HCT116 (cell line): ENCODE data around the gene SETD9. TPM values are rescaled to one million over a fixed set of nuclear protein-coding genes. Genes with fewer than 3 reads are reported as not detected.

Source experiments
- ATAC-seq: fragments of 200-7000 bp; cut with Tn5 transposase; 2 replicates; pipeline ENCODE4 v1.9.1; 2020; ENCODE audit warnings: mild to moderate bottlenecking, moderate library complexity
- BruUV-seq: library from RNA; stranded (reverse); fragments of 400-500 nt; replicated peaks from 2 replicates; lab custom pipeline; 2021; lab: Mats Ljungman, UMichigan
- CTCF ChIA-PET: fragments of 300-600 bp; sonication (Branson Sonifier 250); formaldehyde crosslinking; loops from one replicate; lab custom pipeline; 2021; ENCODE audit warnings: antibody characterized with exemption; lab: Charles Lee
- POLR2A ChIA-PET: fragments of 300-600, 350-600 bp; sonication (Branson Sonifier 250); formaldehyde crosslinking; loops from one replicate; lab custom pipeline; 2021; ENCODE audit warnings: antibody characterized with exemption; lab: Charles Lee
- RAD21 ChIA-PET, 2 experiments: fragments of 300-600 bp; sonication (Branson Sonifier 250); formaldehyde crosslinking; loops; one replicate each; lab custom pipeline; 2023; ENCODE audit warnings: low total read pairs in 2 of 2; ENCODE audit not compliant: uncharacterized antibody in 2 of 2, unreplicated experiment in 2 of 2, low non-redundant PET in 1 of 2; lab: Charles Lee
- DNase-seq: peaks from one replicate; pipeline ENCODE4 v3.0.0-alpha.2; 2010; ENCODE audit warnings: low read depth, low spot score
- H2AFZ ChIP-seq: fragments of 200-600 bp; shearing (Covaris generic), sonication (generic); 2 replicates; pipeline ENCODE4 v1.6.1; 2017; ENCODE audit warnings: low read depth, mixed run types, mixed read lengths, antibody characterized with exemption, low read length; ENCODE audit not compliant: poor library complexity, severe bottlenecking
- H3K27ac ChIP-seq: 2 replicates; pipeline ENCODE4 v1.5.1; 2012; ENCODE audit warnings: low read depth, low read length
- H3K27me3 ChIP-seq: fragments of 200-600 bp; sonication (generic); 2 replicates; pipeline ENCODE4 v1.6.1; 2016; ENCODE audit warnings: mixed run types, low read length, mixed read lengths; ENCODE audit not compliant: insufficient read depth
- H3K36me3 ChIP-seq, 2 experiments: fragments of 200-500 bp in 1 of 2; fragments of 200-600 bp in 1 of 2; sonication (Bioruptor generic) in 1 of 2; sonication (generic) in 1 of 2; 2 replicates each; pipeline versions ENCODE4 v1.5.1 to v1.6.1; 2014 to 2016; ENCODE audit warnings: low read length in 2 of 2, inconsistent platforms in 1 of 2, mixed read lengths in 1 of 2, mixed run types in 1 of 2; ENCODE audit not compliant: insufficient read depth in 2 of 2, control insufficient read depth in 1 of 2
- H3K4me1 ChIP-seq, 2 experiments: fragments of 200-600 bp in 1 of 2; sonication (generic) in 1 of 2; 2 replicates each; pipeline versions ENCODE4 v1.5.1 to v1.6.1; 2012 to 2017; ENCODE audit warnings: low read length in 2 of 2, inconsistent platforms in 1 of 2, mild to moderate bottlenecking in 1 of 2, mixed read lengths in 1 of 2, mixed run types in 1 of 2, moderate library complexity in 1 of 2; ENCODE audit not compliant: insufficient read depth in 2 of 2, control insufficient read depth in 1 of 2
- H3K4me2 ChIP-seq: fragments of 200-600 bp; sonication (generic); 2 replicates; pipeline ENCODE4 v1.6.1; 2017; ENCODE audit warnings: mixed run types, low read length, mixed read lengths
- H3K4me3 ChIP-seq, 2 experiments: fragments of 200-600 bp in 1 of 2; sonication (generic) in 1 of 2; replicated peaks in 1 of 2; 2 replicates each; pipeline ENCODE4 v1.5.1; 2011 to 2016; ENCODE audit warnings: low read length in 2 of 2, control low read depth in 1 of 2, low read depth in 1 of 2, mild to moderate bottlenecking in 1 of 2, mixed read lengths in 1 of 2, mixed run types in 1 of 2
- H3K79me2 ChIP-seq: fragments of 200-600 bp; sonication (generic); 2 replicates; pipeline ENCODE4 v1.6.1; 2017; ENCODE audit warnings: mild to moderate bottlenecking, mixed run types, low read length, moderate library complexity, mixed read lengths; ENCODE audit not compliant: insufficient read depth
- H3K9ac ChIP-seq: fragments of 200-600 bp; sonication (generic); 2 replicates; pipeline ENCODE4 v1.6.1; 2016; ENCODE audit warnings: low read length, mixed read lengths
- H3K9me2 ChIP-seq: fragments of 200-600 bp; sonication (generic), shearing (Covaris generic); 2 replicates; pipeline ENCODE4 v1.6.1; 2017; ENCODE audit warnings: mixed run types, mild to moderate bottlenecking, moderate library complexity; ENCODE audit not compliant: insufficient read depth
- H3K9me3 ChIP-seq, 2 experiments: fragments of 200-500 bp in 1 of 2; fragments of 200-600 bp in 1 of 2; sonication (Bioruptor generic) in 1 of 2; sonication (generic) in 1 of 2; 2 replicates each; pipeline ENCODE4 v1.6.1; 2014 to 2017; ENCODE audit warnings: low read length in 2 of 2, mixed read lengths in 2 of 2, inconsistent platforms in 1 of 2, low read depth in 1 of 2, mild to moderate bottlenecking in 1 of 2, mixed run types in 1 of 2, moderate library complexity in 1 of 2; ENCODE audit not compliant: control insufficient read depth in 1 of 2, insufficient read depth in 1 of 2
- H4K20me1 ChIP-seq: fragments of 200-600 bp; sonication (generic), shearing (Covaris generic); 2 replicates; pipeline ENCODE4 v1.6.1; 2017; ENCODE audit warnings: mixed run types, mild to moderate bottlenecking, moderate library complexity; ENCODE audit not compliant: insufficient read depth
- ATF3 ChIP-seq: IDR thresholded peaks from 2 replicates; pipeline ENCODE4 v1.6.1; 2012
- EGR1 ChIP-seq: IDR thresholded peaks from 2 replicates; pipeline ENCODE4 v1.6.1; 2012; ENCODE audit warnings: low read depth
- POLR2AphosphoS5 ChIP-seq: IDR thresholded peaks from 2 replicates; pipeline ENCODE4 v1.6.1; 2011; ENCODE audit warnings: mild to moderate bottlenecking, low read depth, low read length, moderate library complexity
- ZFX ChIP-seq: fragments of 450-650 bp; IDR thresholded peaks from 2 replicates; pipeline ENCODE4 v1.6.1; 2017
- intact Hi-C: fragments of 100-400 bp; cut with micrococcal nuclease; formaldehyde crosslinking; loops from 2 replicates; pipeline ENCODE4 v1.10.0; 2022
- total RNA-seq: library from RNA; stranded (reverse); gene quantifications from one replicate; pipeline ENCODE4 v1.2.1, GENCODE V29; 2021; ENCODE audit not compliant: unreplicated experiment

The SETD9 gene
- total RNA-seq, 1 experiment from 2014 or later: 10.9 TPM

GRCh38 chr5:56950626-56951125 is 41.3 kb downstream of the SETD9 start:
- ChIA-PET CTCF (interaction anchor here (1.0 to 2.1 kb wide), 2 partner anchors 112 to 188 kb away, joined by 3 to 10 read pairs; no protein-coding TSS in a partner anchor), POLR2A (no interaction called here)
- peak; percentile 13 for DNase-seq
- peak overlapping the region; percentile 73 for H3K27ac ChIP-seq
- peak overlapping the region; percentile 76 for H3K9ac ChIP-seq
- no peak overlapping the region for H2AFZ ChIP-seq
- H3K4me3 ChIP-seq: peak overlapping the region; percentile 72 to 84
- intact Hi-C loops: loop anchor here (5.0 kb wide), 2 partner anchors 132 to 272 kb away; no protein-coding TSS in a partner anchor
- peaks cover 8 to 15% of the 10 kb centered on the region in 2 experiments; a peak in 3 of 4 replicates for H3K4me1 ChIP-seq
- no peaks in the 10 kb centered on the region for H4K20me1 ChIP-seq
- no peaks in the 10 kb centered on the region for H3K27me3 ChIP-seq
- no peak for TF ChIP-seq ATF3
- TF ChIP-seq, all 23 proteins: peak for 0
- ATAC-seq: peak; percentile 63
- RAD21 ChIA-PET: interaction anchor here in 1 of 2 experiments (0.8 kb wide), 1 partner anchor 188 kb away, joined by 3 read pairs; no protein-coding TSS in a partner anchor
- Histone ChIP-seq H3K9me3 (no peaks in the 10 kb centered on the region), H3K79me2 (peaks cover 43% of the 10 kb centered on the region), H3K9me2 (no peaks in the 10 kb centered on the region), H3K36me3 (peaks cover 4 to 13% of the 10 kb centered on the region in 2 experiments; a peak in 3 of 4 replicates), H3K4me2 (peak overlapping the region; percentile 92)
- no TSS peak for BruUV-seq

GRCh38 chr5:56951126-56951945 is 41.9 kb downstream of the SETD9 start:
- POLR2A ChIA-PET: no interaction called here
- BruUV-seq: no TSS peak
- intact Hi-C loops: loop anchor here (5.0 kb wide), 2 partner anchors 131 to 271 kb away; no protein-coding TSS in a partner anchor
- TF ChIP-seq POLR2AphosphoS5 (no peak), ZFX (peak; percentile 95), EGR1 (no peak)
- TF ChIP-seq, all 23 proteins: peak for 1
- peak overlapping the region; percentile 73 for H3K27ac ChIP-seq
- RAD21 ChIA-PET: interaction anchor here in 1 of 2 experiments (0.8 kb wide), 1 partner anchor 187 kb away, joined by 3 read pairs; no protein-coding TSS in a partner anchor
- H3K4me1 ChIP-seq: peaks cover 8 to 15% of the 10 kb centered on the region in 2 experiments; a peak in 3 of 4 replicates
- H3K27me3 ChIP-seq: no peaks in the 10 kb centered on the region
- H4K20me1 ChIP-seq: no peaks in the 10 kb centered on the region
- peak overlapping the region; percentile 72 to 84 for H3K4me3 ChIP-seq
- no peak overlapping the region for H2AFZ ChIP-seq
- peak; percentile 56 for ATAC-seq
- CTCF ChIA-PET: interaction anchor here (1.0 to 2.1 kb wide), 2 partner anchors 113 to 187 kb away, joined by 3 to 10 read pairs; no protein-coding TSS in a partner anchor
- no peaks in the 10 kb centered on the region for H3K9me2 ChIP-seq
- peak overlapping the region; percentile 92 for H3K4me2 ChIP-seq
- H3K36me3 ChIP-seq: peaks cover 2 to 11% of the 10 kb centered on the region in 2 experiments; a peak in 3 of 4 replicates
- peak overlapping the region; percentile 76 for H3K9ac ChIP-seq
- H3K79me2 ChIP-seq: peaks cover 43% of the 10 kb centered on the region
- H3K9me3 ChIP-seq: no peaks in the 10 kb centered on the region
- no peak for DNase-seq
